NCI-H128 (cell line): ENCODE data around the gene RHBDD2.
"Not testable (repeated sequence)": the region's sequence is repeated elsewhere in the genome, so short reads cannot be mapped to it uniquely, and the experiment has no call there.

Experiments
- DNase-seq: peaks from one replicate; lab custom pipeline; 2025; ENCODE audit not compliant: unreplicated experiment; lab: John Stamatoyannopoulos, UW

The RHBDD2 gene

DNA sequence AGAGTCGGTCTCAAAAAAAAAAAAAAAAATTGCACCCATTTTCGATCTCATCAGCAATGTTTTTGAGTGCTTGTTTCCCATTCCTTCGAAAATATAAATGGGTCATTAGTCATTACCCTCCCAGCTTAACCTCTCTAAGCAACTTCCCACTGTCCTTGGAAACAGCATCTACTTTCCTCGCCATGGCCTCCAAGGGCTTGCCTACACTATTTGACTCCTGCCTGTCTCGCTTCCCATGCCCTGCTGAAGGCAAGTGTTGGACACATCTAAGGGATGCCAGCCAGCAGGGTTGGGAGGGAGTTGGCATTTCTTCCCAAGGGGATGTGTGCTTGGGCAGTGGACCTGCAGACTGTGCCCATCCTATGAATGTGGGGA is 12.7 kb upstream of the RHBDD2 start:
- DNase-seq = no peak

DNA sequence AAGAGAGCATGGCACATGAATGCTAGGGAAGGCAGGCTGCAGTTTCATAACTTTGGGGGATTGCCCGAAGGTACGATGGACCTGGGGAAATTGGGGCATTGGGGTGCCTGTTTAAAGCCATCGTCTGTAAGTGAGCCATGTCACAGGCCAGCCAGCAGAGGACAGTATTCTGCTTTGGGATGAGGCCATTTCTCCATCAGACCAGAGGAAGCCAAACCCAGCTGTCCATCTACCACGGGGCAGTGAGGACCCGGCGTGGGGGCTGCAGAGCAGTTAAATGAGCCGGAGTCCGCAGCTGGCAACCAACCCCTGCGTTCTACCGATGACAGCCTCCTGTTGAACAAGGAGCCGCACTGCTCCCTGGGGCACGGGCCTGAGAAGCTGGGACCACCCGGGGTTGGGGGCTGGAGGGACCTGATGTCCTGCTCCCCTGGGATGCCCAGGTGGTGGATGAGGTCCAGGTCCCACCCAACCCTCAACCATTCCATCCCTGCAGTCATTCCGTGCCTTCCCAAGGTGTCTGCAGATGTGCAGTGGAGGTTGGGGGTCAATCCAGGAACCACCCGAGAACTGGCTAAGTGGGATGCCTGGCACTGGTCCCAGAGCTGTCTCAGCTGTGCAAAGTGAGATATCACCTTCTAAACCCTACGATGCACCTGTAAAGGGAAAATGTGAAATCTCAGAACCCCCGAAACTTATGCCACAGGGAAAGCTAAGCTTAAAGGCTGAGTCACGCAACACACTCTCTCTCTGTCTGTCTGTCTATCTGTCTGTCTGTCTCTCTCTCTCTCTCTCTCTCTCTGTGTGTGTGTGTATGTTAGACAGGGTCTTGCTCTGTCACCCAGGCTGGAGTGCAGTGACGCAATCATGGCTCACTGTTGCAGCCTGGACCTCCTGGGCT is 12.1 kb upstream of the RHBDD2 start:
- peak; percentile 25 for DNase-seq

DNA sequence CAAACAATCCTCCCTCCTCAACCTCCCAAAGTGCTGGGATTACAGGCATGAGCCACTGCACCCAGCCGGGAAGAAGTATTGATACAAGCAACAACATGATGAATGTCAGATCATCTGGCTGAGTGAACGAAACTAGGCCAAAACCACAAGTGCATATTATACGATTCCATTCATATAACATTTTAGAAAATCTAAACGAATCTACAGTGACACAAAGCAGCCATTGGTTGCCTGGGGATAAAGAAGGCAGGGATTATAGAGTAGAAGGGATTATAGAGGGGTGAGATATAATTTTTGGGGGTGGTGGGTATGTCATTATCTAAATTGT is 11.5 kb upstream of the RHBDD2 start:
- no peak for DNase-seq

DNA sequence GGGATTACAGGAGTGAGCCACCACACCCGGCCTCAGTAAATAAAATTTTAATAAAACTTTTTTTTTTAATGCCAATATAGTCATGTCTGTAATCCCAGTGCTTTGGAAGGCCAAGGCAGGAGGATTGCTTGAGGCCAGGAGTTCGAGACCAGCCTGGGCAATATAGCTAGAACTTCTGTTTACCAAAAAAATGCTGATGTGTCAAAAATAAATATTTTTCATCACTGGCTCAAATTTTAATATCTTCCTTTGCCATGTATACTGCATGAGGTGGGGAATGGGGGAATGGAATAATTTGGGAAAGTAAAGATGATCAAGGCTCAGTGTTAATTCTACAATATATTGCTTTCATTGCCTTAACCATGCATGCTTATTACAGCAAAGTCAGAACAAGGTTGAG is 10.7 kb upstream of the RHBDD2 start:
- DNase-seq = no peak

DNA sequence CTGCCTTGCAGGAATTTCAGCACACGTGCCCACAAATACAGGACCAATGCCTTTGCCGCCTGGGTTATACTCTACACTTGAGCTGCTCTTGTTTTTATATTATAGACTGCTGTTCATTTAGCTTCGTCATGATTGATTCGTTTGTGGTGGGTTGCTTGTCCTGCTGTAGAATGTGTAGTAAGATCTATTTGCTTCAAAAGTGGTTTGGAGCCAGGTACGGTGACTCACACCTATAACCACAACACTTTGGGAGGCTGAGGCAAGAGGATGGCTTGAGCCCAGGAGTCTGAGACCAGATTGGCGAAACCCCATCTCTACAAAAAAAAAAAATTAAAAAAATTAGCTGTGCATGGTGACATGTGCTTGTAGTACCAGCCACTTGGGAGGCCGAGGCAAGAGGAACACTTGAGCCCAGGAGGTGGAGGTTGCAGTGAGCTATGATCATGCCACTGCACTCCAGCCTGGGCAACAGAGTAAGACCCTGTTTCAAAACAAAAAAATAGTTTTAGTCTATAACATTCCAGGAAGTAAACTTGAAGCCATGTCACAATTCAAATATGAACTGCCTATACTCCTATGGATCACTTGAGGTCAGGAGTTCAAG is 9.0 kb upstream of the RHBDD2 start:
- DNase-seq = no peak

DNA sequence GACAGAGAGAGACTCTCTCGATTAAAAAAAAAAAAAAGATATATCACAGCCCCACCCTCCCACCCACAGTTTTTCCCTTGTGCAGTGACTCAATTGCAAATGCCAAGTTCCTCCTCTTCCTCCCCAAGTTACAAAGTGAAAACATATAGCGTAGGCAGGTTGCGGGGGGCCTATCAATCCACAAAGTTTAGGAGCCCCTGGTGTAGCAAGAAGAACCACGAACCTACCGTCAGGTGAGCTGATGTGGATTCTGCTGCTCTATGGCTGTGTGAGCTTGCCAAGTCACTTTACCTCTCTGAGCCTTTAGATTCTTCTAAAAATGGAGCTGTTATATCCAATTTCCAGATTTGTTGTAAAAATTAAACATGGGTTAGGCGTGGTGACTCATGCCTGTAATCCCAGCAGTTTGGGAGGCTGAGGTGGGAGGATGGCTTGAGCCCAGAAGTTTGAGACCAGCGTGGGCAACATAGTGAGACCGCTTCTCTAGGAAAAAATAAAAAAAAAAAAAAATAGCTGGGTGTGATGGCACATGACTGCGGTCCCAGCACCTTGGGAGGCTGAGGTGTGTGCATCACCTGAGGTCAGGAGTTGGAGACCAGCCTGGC is 8.2 kb upstream of the RHBDD2 start:
- no peak for DNase-seq

DNA sequence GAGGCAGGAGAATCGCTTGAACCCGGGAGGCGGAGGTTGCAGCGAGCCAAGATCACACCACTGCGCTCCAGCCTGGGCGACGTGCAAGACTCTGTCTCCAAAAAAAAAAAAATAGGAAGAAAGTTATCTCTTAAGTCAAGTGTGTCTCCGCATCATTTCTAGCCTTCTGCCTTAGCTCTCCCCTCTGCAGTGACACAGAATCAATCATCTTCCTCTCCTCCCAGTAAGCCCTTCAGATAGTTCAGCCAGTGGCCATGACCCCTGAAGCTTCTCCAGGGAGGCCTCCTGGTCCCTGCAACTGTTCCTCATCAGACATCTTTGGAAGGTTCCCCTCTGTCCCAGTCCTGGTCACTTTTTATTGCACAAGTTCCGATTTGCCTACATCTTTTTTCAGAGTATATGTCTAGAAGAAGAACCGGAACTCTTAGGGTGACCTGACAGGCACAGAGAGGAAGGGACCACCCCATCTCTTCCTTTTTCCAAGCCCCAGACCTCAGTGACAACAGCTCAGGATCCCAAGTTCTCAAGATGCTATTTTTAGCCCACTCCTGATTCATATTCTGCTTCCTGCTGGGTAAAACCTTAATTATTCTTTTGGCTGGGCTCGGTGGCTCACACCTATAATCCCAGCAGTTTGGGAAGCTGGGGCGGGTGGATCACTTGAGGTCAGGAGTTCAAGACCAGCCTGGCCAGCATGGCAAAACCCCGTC is 6.6 kb upstream of the RHBDD2 start:
- DNase-seq = no peak

DNA sequence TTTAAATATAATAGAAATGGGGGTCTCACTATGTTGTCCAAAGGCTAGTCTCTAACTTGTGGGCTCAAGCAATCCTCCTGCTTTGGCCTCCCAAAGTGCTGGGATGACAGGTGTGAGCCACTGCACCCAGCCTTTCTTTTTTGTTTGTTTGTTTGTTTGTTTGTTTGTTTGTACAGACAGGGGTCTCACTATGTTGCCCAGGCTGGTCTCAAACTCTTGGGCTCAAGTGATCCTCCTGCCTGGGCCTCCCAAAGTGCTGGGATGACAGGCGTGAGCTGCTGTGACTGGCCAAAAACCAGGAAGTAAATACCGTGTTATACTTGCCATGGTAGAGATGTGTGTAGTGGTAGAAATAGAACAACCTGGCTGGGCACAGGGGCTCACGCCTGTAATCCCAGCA is 4.7 kb upstream of the RHBDD2 start:
- not testable (repeated sequence) for DNase-seq

DNA sequence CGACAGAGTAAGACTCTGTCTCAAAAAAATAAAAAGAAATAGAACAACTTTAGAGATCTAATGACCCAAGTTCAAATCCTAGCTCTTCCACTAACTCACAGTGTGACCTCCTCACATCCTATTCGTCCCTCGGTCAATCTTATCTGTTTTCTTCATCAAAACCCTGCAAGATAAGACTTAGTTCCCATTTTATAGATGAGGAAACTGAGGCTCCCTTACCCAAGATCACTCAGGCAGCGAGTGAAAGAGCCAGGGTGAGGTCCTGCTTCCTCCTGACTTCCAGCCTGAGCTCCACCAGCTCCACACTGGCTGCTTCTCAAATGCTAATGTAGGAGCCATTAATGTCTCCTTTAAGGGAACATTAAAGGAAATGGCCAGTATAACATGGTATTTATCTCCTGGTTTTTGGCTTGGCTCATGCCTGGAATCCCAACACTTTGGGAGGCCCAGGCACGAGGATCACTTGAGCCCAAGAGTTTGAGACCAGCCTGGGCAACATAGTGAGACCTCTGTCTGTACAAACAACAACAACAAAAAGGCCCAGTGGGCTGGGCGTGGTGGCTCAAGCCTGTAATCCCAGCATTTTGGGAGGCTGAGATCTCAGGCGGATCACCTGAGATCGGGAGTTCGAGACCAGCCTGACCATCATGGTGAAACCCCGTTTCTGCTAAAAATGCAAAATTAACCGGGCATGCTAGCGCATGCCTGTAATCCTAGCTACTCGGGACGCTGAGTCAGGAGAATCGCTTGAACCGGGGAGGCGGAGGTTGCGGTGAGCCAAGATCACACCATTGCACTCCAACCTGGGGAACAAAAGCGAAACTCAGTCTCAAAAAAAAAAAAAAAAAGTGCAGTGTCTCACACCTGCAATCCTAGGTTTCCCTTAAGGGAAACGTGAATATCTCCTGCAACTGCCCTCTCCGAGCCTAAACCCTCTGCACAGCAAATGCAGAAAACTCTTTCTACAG is 3.4 kb upstream of the RHBDD2 start:
- DNase-seq = no peak

DNA sequence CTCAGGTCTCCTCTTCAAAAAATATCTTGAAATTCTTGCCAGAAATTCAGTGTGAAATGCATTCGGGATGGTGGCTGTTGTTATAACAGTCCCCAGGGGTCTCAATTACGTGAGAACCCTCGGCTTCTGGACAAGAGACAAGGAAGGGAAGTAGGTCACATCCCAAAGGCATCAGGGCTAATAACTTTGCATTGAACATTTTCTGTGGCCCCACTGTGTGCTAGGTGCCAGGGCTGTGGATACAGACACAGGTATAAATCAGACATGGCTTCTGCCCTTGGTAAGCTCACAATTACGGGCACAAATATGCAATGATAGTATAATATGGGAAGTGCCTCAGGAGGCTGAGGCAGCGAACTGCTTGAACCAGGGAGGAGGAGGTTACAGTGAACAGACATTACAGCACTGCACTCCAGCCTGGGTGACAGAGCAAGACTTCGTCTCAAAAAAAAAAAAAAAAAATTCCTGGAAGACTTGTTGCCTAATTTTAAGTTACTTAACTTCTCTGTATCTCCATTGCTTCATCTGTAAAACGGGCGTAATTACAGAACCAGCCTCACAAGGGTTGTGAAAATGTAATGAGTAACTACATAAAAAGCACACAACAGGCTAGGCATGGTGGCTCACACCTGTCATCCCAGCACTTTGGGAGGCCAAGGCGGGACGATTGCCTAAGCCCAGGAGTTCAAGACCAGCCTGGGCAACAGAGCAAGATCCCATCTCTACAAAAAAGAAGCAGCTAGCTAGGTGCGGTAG is 2.5 kb upstream of the RHBDD2 start:
- DNase-seq = no peak

DNA sequence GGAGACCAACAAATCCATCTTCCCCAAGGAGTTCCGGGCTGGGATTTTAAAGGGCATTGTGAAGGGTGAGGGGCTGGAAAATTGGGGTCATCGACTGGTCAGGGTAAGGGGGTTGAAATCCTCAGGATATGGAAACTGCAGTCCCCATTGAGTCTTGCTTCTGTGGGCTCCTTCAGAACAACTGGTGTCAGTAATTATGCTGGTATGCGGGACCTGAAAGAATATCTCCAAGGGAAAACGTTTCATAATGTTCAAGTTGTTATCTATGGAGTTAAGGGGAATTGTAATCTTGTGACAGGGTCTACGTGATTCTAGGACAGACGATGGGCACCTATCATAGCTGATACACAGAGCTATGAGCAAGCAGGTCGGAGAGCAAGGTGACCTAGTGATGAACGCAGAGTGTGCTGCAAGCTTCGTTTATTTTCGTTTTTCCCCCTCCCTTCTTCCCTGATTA is 494 bp upstream of the RHBDD2 start:
- no peak for DNase-seq

DNA sequence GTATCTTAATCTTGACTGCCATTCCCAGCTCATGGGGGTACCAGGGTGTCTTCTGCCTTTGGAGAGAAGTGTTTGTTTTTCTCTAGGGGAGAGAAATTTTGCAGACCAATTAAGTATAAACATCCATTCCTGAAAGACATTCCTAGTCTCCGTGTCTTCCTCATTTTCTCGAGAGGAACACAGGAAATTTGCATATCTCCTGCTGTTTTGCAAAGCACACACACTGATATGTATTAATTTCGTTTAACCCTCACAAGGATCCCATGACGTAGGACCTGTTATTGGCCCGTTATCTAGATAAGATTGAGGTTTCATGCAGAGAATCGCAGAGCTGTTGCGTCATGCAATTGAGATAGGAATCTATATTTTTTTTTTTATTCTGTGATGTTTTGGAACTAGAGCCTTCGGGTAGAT is 944 bp downstream of the RHBDD2 start:
- no peak for DNase-seq

DNA sequence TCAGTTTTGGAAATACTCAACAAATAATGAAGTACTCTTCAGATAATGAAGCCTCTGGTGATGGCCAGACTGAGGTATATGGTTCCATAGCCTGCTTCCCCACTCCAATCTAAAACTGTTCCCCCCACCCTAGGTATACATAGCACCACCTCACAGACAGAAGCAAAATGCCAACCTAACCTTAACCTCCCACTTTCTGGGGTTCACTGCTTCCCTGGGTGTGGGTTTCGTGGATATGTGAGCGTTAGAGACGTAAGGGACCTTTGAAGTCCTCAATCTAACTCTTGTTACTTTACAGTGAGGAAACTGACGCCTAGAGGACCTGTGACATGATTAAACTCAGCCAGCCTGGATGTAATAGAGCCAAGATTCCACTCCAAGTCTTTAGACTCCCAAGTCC is 1.4 kb downstream of the RHBDD2 start:
- no peak for DNase-seq

DNA sequence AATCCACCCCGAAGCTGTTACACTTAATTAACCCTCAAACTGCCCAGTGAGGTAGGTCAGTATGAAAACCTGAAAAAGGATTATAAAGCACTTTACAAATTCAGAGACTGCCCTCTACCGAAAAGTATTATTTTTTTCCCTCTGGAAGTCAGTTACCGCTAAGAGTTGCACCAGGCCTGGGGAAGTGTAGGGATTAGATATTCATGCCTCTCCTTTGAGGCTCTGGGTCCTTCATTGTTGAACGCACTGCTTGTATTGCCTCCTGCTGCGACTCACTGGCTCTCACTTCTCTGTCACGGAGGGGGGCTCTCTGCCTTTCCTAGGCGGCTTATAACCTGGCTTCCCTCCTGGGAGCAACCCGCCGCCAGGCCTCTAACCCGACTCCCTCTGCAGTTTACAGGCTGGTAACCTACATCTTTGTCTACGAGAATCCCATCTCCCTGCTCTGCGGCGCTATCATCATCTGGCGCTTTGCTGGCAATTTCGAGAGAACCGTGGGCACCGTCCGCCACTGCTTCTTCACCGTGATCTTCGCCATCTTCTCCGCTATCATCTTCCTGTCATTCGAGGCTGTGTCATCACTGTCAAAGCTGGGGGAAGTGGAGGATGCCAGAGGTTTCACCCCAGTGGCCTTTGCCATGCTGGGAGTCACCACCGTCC is 2.7 kb downstream of the RHBDD2 start:
- no peak for DNase-seq

DNA sequence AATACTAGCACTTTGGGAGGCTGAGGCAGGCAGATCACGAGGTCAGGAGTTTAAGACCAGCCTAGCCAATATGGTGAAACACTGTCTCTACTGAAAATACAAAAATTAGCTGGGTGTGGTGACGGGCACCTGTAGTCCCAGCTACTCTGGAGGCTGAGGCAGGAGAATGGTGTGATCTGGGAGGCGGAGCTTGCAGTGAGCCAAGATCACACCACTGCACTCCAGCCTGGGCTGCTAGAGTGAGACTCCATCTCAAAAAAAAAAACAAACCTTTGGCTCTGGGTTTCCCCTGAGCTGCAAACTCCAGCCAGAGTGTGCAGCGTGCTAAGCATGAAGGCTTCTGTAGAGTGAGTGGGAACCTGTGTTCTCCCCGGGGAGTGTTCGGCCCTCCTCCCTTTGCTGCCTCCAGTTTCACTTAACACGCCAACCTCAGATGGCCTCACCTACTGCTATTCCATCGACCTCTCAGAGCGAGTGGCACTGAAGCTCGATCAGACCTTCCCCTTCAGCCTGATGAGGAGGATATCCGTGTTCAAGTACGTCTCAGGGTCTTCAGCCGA is 4.5 kb downstream of the RHBDD2 start:
- not testable (repeated sequence) for DNase-seq

DNA sequence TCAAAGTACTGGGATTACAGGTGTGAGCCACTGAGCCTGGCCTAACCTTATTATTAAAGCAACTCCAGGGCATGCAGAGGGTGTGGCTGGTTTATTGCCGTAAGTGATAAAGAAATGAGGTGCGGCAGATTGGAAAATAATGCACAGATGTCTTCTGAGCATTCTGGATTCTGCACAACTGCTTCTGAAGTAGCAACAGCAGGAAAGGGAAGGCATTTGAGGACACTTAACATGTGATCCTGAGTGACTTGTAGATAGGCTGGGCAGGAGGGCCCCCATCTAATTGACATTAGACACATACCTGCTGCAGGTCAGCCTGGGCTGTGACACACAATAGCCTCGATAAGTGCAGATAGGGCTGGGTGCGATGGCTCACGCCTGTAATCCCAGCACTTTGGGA is 5.6 kb downstream of the RHBDD2 start:
- no peak for DNase-seq

DNA sequence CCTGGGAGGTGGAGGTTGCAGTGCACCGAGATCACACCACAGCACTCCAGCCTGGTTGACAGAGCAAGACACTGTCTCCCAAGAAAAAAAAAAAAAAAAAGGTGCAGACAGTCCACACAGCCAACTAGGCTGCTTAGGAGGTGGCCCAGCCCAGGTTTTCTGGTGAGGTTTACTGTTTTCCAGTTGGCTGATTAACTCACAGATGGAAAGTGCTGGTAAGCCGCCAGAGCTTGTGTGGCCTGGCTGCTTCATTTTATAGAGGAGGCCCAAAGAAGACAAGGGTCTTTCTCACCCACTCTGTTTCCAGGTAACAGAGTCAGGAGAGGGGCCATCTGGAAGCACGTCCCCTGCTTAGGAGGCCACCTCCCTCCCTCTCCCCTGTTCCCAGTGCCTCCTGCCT is 6.2 kb downstream of the RHBDD2 start:
- no peak for DNase-seq

DNA sequence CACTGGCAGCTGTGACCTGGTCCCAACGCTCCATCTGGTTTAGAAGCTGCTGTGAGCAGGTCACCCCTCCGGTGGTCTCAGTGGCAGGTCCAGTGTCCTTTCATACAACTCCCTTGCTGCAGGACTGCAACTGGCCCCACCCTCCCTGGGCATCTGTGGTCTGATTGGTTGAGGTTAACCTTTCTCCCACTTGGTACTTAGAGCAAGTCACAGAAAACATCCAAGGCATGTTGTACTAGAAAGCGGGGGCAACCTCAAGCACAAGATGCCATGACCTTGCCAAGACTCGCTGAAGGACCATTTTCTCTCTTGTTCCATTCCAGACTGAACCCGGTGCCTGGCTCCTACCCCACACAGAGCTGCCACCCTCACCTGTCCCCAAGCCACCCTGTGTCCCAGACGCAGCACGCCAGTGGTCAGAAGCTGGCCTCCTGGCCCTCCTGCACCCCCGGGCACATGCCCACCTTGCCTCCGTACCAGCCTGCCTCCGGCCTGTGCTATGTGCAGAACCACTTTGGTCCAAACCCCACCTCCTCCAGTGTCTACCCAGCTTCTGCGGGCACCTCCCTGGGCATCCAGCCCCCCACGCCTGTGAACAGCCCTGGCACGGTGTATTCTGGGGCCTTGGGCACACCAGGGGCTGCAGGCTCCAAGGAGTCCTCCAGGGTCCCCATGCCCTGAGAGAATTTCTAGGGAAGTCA is 9.0 kb downstream of the RHBDD2 start:
- DNase-seq = no peak
